Measurements from ENCODE around the gene OLFM3.

OLFM3 gene

GRCh38 chr1:101847626-101848025, 149.1 kb downstream of the OLFM3 start:
- ATAC-seq = no peak
- TF ChIP-seq GLIS3 (CRISPR knock-in tag; IDR thresholded peaks at IDR 0.05) = no peak
- no peak for TF ChIP-seq POU6F1 (CRISPR knock-in tag; IDR thresholded peaks at IDR 0.05; ENCODE audit: borderline replicate concordance, low read depth)

GRCh38 chr1:101846820-101847219, 149.9 kb downstream of the OLFM3 start:
- ATAC-seq = no peak

GRCh38 chr1:101843160-101843559, 153.6 kb downstream of the OLFM3 start:
- no peak for ATAC-seq
- no peak for TF ChIP-seq POU6F1 (CRISPR knock-in tag; IDR thresholded peaks at IDR 0.05; ENCODE audit: borderline replicate concordance, low read depth)
- TF ChIP-seq SNAI2 (CRISPR knock-in tag; IDR thresholded peaks at IDR 0.05) = no peak
- no peak for TF ChIP-seq CSDC2 (CRISPR knock-in tag; IDR thresholded peaks at IDR 0.05)
- TF ChIP-seq OSR1 (CRISPR knock-in tag; IDR thresholded peaks at IDR 0.05) = no peak
- no peak for TF ChIP-seq ZNF70 (CRISPR knock-in tag; IDR thresholded peaks at IDR 0.05)
- no peak for TF ChIP-seq ZNF565 (CRISPR knock-in tag; conservative IDR thresholded peaks at IDR 0.05; ENCODE audit: low read depth)
- no peak for TF ChIP-seq ARNTL (CRISPR knock-in tag; IDR thresholded peaks at IDR 0.05; ENCODE audit: borderline replicate concordance, low read depth)
- no peak for TF ChIP-seq ESRRG (CRISPR knock-in tag; IDR thresholded peaks at IDR 0.05)
- no peak for TF ChIP-seq GLIS3 (CRISPR knock-in tag; IDR thresholded peaks at IDR 0.05)

More at GRCh38 chr1:101846820-101847219, 149.9 kb downstream of the OLFM3 start:
- no peak for TF ChIP-seq ZFP3 (CRISPR knock-in tag; IDR thresholded peaks at IDR 0.05)
- no peak for TF ChIP-seq BACH2 (CRISPR knock-in tag; IDR thresholded peaks at IDR 0.05; ENCODE audit: borderline replicate concordance)
- TF ChIP-seq ZC3H10 (CRISPR knock-in tag; IDR thresholded peaks at IDR 0.05) = no peak
- TF ChIP-seq CSDC2 (CRISPR knock-in tag; IDR thresholded peaks at IDR 0.05) = no peak
- no peak for TF ChIP-seq CSRNP3 (CRISPR knock-in tag; IDR thresholded peaks at IDR 0.05)
- TF ChIP-seq GLIS3 (CRISPR knock-in tag; IDR thresholded peaks at IDR 0.05) = no peak
- TF ChIP-seq SNAI2 (CRISPR knock-in tag; IDR thresholded peaks at IDR 0.05) = no peak
- no peak for TF ChIP-seq CREB5 (CRISPR knock-in tag; IDR thresholded peaks at IDR 0.05; ENCODE audit: low read depth)
- TF ChIP-seq ARNTL (CRISPR knock-in tag; IDR thresholded peaks at IDR 0.05; ENCODE audit: borderline replicate concordance, low read depth) = no peak

- no peak for ATAC-seq
- TF ChIP-seq BACH2 (CRISPR knock-in tag; IDR thresholded peaks at IDR 0.05; ENCODE audit: borderline replicate concordance) (no peak), ISL1 (CRISPR knock-in tag; IDR thresholded peaks at IDR 0.05) (no peak), TOX (CRISPR knock-in tag; IDR thresholded peaks at IDR 0.05; ENCODE audit: borderline replicate concordance) (no peak), ZFP30 (CRISPR knock-in tag; IDR thresholded peaks at IDR 0.05) (no peak), ZC3H10 (CRISPR knock-in tag; IDR thresholded peaks at IDR 0.05) (no peak), ZFP3 (CRISPR knock-in tag; IDR thresholded peaks at IDR 0.05) (no peak), ARNTL (CRISPR knock-in tag; IDR thresholded peaks at IDR 0.05; ENCODE audit: borderline replicate concordance, low read depth) (no peak), CSRNP3 (CRISPR knock-in tag; IDR thresholded peaks at IDR 0.05) (no peak), OSR1 (CRISPR knock-in tag; IDR thresholded peaks at IDR 0.05) (no peak), ZNF565 (CRISPR knock-in tag; conservative IDR thresholded peaks at IDR 0.05; ENCODE audit: low read depth) (no peak), PPARA (CRISPR knock-in tag; IDR thresholded peaks at IDR 0.05; ENCODE audit: borderline replicate concordance) (no peak), GLIS3 (CRISPR knock-in tag; IDR thresholded peaks at IDR 0.05) (no peak), ZNF70 (CRISPR knock-in tag; IDR thresholded peaks at IDR 0.05) (no peak), SNAI2 (CRISPR knock-in tag; IDR thresholded peaks at IDR 0.05) (no peak), TSHZ2 (CRISPR knock-in tag; IDR thresholded peaks at IDR 0.05) (no peak), ESRRG (CRISPR knock-in tag; IDR thresholded peaks at IDR 0.05) (no peak), PATZ1 (CRISPR knock-in tag; IDR thresholded peaks at IDR 0.05; ENCODE audit: borderline replicate concordance) (no peak), CSDC2 (CRISPR knock-in tag; IDR thresholded peaks at IDR 0.05) (no peak), TCF4 (CRISPR knock-in tag; IDR thresholded peaks at IDR 0.05; ENCODE audit: borderline replicate concordance) (no peak)
These were observed 154.9 kb downstream of the OLFM3 start for GRCh38 chr1:101841824-101842223.

All from SK-N-SH treated with all-trans-retinoic acid at 6 μM for 48 hours (cell line).